ENCODE data around the gene PLXND1.

PLXND1 gene

DNA sequence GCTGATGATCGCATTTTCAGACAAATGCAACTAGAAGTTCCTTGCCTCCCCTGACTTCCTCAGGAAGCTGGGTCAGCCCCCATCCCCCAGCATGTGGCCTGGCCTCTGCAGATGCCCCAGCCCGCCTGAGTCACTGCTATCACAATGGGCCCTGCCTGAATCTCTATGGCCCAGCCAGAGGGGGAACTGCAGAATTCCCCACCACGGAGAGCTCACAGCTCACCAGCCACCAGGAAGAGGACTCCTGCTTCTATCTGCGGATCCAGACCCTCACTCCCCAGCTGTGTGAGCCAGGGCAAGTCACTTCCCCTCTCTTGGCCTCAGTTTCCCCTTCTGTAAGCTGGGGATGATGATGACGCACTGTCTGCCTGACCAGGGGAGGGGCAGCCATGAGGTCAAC lies 6.9 kb downstream of the PLXND1 start:
- no peak for DNase-seq

- DNase-seq = no peak
Measured at GRCh38 chr3:129599073-129599472, 7.4 kb downstream of the PLXND1 start.

DNA sequence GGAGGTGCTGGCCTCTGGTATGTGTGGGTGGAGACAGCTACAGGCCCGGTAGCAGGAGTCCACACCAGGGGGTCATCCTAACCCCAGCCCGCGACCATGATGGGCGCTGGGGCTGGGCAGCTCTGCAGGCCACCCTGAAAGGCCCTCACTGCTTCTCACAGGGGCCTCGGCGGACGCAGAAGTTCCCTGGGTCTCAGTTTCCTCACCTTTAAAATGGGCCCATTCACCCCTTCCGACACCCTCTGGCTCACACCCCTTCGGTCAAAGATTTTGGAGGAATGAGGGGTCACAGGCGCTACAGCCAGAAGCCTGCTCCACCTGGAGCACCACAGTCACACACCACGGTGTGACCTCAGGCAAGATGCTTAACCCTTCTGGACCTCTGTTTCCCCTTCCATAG lies 8.0 kb downstream of the PLXND1 start:
- DNase-seq = no peak

DNA sequence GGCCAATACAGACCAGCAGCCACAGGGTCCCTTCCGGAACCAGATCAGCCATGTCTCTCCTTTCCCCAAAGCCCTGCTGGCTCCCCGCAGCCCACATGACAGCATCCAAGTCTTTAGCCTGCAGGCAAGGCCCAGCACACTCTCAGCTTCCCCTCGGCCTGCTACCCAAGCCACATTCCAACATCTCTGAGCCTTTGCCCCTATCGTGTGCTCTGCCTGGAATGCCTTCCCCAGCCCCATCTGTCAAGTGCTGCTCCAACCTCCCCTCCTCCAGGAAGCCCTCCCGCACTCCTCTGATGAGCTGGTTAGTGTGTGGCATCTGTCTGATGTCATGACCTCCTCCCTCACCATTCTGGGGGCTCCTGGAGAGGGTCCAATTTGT lies 8.5 kb downstream of the PLXND1 start:
- DNase-seq = no peak

DNA sequence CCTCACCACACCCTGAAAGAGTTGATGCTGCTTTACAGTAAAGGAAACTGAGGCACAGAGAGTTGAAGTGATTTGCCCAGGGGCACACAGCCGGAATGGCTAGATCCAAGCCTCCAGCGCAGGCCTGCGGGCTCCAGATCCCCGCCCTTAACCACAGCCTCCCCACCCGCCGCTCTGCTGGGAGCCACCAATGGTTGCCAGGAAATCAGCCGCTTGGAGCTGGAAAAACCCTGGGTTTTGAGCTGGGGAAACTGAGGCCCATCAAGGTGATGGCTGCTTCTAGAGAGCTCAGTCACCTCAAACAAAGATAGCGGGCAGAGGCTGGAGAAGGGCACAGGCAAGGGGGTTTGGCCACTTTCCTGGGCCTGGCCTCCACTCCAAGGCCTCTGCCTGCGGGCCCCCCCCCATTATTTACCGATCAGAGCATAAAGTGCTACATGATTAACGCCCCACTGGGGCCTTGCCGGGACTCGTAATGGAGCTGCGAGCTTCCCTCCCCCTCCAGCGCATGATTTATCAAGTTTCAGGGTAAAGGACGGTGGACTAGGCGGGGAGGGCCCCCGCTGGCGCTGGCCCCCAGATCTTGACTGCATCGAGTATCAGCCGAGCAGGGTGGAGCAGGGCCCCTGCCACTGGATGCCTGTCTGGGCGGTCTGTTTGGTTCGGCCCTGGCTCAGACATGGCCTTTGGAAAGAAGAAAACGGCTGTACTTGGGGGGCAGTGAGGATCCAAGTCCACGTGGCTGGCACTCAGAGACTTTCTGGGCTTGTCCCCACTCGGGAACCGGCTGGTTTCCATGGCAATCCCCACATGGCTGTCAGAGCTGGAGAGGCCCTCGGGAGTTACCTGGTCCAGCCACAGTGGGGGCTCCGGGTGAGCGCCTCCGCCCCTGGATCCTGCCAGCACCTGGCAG lies 9.1 kb downstream of the PLXND1 start:
- peak; percentile 68 to 73 for DNase-seq

- peak in 1 of 2 experiments; percentile 48 for DNase-seq
Measured at GRCh38 chr3:129596194-129597086, 10.0 kb downstream of the PLXND1 start.

- no peak for DNase-seq
Measured at GRCh38 chr3:129595544-129596193, 10.8 kb downstream of the PLXND1 start.

GRCh38 chr3:129594907-129595390 lies 11.5 kb downstream of the PLXND1 start:
- DNase-seq = no peak

GRCh38 chr3:129594409-129594808 lies 12.1 kb downstream of the PLXND1 start:
- no peak for DNase-seq

GRCh38 chr3:129593595-129594339 lies 12.7 kb downstream of the PLXND1 start:
- DNase-seq = peak; percentile 97 to 99

GRCh38 chr3:129593230-129593594 lies 13.3 kb downstream of the PLXND1 start:
- DNase-seq = no peak

DNA sequence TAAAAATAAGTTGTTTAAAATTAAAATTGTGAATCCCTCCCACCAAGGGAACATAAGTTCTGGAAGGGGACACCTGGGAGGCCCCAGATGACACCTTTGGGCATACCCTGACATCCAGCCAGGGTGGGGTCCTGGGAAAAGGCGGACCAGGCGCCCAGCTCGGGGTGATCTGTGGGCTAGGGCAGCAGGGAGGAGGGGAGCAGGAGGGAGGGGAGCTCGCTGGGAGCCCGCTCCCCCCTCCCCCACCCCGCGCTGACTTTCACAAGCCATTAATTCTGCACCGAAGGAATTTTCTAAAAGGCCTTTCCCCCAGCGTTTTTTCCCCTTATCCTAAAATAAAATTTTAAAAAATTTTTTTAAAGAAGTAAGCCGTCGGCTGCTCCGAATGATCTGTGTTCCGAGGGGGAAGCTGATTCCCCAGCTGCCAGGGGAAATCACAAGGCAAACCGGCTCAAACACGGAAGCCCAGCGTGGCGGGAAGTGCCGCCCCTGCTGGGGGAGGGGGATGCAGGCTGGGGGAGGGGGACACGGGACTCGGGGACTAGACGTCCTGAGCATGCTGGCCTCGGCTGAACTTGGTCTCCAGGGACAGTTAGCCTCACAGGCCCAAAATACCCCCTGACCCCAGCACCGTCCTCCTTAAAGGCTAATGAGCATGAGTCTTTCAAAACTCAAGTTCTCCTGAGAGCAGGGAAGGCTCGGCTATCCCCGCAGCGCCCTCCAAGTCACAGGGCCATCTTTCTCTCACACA lies 13.9 kb downstream of the PLXND1 start:
- no peak for DNase-seq

GRCh38 chr3:129591932-129592331 lies 14.5 kb downstream of the PLXND1 start:
- DNase-seq = no peak

DNA sequence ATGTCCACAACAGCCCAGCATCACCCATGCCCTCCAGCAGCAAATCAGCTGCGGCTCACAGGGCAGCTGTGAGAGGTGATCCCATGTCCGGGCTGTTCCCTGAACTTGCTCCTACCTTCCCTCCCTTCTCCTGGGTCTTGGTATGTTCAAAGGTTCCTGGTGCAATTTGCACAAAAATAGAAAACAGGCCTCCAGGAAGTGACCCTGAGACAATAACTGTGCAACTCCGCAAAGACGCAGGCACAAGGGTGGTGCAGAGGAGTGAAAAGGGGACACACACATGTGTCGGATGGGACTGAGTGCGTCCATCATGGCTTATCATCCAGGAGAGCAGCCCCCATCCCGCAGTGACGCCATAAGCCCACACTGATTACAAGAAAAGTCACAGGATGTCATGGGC lies 16.3 kb downstream of the PLXND1 start:
- no peak for DNase-seq

DNA sequence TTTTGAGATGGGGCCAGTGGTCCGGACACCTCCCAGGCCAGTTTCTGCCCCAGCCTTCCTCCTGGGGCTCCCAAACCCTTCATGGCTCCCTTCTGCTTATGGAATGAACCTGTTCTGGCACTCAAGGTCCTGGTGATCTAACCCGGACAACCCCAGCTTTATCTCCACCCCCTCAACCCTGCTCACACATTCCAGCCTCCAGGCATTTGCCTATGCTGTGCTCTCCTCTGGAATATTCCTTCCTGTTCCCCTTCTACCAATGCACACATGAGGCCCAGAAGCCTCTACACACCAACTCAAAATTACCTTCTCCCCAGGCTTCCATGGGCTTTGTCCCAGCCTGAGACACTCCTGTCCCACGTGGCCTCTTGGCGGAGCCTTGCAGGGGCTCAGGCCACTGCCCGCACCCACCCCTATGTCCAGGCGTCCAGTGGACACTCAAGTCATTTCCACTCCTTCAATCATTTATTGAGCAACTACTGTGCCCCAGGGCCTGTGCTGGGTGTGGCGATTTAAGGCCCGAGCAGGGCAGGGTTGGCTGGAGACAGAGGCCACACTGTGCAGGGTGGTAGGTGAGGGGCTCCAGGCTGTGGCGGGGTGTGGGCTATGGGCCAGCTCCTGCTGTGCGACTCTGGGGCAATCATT lies 18.8 kb downstream of the PLXND1 start:
- DNase-seq = no peak

- no peak for DNase-seq
Measured at GRCh38 chr3:129586746-129587430, 19.6 kb downstream of the PLXND1 start.

- DNase-seq = no peak
Measured at GRCh38 chr3:129585949-129586657, 20.4 kb downstream of the PLXND1 start.

DNA sequence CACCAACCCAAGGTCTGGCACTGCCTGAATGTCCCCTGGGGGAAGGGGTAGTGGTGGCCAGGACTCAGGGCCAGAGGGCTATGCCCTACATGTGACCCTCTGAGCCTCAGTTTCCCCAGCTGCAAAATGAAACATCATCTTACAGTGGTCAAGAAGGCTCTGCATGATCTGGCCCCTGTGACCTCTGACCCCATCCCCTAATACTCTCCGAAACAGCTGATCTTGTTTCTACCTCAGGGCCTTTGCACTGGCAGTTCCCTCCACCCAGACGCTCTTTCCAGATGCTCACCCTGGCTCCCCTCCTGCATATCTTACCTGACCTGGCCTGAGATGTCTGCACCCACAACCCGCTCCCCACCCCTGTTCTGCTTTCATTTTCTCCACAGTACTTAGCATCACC lies 21.8 kb downstream of the PLXND1 start:
- DNase-seq = no peak

GRCh38 chr3:129583289-129583688 lies 23.2 kb downstream of the PLXND1 start:
- DNase-seq = no peak

DNA sequence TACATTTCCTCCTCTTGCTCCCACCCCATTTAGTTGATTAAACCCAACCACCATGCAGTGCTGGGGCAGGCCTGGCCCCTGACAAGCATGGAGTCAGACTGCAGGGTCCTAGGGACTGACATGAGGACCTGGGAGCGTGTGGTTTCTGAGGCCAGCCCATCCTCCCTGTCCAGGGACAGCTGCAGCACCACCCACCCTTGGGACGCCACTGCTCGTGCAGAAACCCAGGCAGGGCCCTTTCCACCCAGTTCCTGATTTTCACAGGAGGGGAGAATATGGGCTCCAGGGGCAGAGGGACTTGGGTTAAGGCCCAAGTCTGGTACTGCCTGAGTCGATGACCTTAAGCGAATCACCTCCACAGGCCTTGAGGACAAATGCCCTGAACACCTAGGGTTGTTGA lies 23.7 kb downstream of the PLXND1 start:
- DNase-seq = no peak

All from NCI-H2081 (cell line).